LNCAP (cell line): ENCODE results near the gene CCNQ.

Source experiments
- CTCF ChIP-seq: fragments of 450-650 bp; IDR thresholded peaks from 2 replicates; pipeline ENCODE4 v1.5.1; 2017; ENCODE audit warnings: mild to moderate bottlenecking

The CCNQ gene

DNA sequence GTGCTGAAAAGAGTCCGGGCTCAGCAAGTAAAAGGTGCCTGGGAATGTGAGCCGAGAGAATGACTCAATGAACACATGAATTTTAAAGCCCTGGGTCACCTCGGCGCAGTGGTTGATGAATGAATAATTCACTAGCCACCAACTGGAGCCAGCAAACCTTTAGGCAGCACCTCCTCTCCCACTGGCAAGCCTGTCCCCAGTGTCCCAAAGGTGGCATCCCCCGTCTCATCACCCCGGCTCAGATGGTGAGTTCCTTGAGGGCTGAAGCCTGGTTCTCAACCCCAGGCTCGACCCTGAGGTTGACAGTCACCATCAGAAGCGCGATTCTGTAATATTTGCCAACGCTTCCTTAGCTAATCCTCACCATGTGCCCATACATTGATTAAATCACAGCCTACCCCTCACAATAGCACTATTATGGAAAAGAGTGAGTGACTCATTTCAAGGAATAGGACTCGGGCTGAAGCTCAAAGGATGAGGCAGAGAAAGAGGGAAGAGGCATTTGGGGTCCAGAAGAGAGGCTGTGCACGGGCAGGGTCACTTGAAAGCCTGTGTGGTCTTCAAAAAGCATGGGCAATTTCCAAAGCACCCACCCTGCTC, 2.7 kb upstream of the CCNQ start:
- TF ChIP-seq CTCF = no peak

GRCh38 chrX:153600921-153601320, 2.0 kb upstream of the CCNQ start:
- TF ChIP-seq CTCF = no peak

DNA sequence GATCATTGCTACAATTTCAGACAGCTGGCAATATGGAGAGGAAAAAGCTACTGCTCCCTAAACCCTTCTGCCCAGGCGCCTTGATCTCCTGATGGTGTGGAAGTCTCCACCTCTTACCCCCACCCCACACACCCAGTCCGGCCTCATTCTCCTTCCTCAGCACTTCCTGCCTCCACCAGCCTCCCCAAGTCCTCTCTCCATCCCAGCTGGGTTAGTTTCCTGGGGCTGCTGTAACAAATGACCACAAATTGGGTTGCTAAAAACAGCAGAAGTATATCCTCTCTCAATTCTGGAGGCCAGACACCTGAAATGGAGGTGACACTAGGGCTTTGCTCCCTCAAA, 1.1 kb upstream of the CCNQ start:
- TF ChIP-seq CTCF = no peak

DNA sequence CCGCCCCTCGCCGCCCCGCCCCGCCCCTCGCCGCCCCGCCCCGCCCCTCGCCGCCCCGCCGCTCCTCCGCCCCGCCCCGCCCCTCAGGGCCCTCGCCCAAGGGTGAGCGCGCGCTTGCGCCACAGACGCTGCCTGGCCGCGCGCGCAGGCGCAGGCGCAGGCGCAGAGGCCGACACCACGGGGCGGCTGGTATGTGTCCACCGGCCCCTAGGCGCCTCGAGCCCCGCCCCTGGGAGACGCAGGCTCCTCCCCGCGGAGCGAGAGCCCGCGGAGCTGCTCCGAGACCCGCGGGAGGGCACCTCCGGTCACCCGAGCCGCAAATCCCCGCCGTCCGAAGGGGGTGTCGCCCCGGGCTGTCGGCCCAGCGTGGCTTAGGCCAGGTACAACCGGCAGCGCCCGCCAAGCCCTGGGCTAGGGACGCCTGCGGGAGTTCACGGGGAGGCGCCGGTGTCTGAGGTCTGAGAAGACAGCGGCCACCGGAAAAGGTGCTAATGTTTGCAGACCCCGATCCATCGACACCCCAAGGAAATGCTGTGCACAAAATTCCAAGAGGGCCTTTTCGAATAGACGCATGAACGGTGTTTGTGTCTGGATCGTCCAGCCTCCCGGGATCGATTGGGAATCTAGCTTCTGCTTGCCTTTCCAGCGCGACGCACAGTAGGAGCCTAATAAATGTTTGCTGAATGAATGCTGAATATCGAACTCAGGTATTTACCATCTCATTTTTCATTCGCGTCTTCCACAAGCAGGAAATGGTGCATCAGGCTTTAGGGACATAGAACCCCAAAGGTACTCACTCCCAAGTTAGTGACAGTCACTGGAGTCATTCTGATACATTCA, 473 bp upstream of the CCNQ start:
- no peak for TF ChIP-seq CTCF

- no peak for TF ChIP-seq CTCF
Observed at GRCh38 chrX:153596981-153597750, 1.8 kb downstream of the CCNQ start.

DNA sequence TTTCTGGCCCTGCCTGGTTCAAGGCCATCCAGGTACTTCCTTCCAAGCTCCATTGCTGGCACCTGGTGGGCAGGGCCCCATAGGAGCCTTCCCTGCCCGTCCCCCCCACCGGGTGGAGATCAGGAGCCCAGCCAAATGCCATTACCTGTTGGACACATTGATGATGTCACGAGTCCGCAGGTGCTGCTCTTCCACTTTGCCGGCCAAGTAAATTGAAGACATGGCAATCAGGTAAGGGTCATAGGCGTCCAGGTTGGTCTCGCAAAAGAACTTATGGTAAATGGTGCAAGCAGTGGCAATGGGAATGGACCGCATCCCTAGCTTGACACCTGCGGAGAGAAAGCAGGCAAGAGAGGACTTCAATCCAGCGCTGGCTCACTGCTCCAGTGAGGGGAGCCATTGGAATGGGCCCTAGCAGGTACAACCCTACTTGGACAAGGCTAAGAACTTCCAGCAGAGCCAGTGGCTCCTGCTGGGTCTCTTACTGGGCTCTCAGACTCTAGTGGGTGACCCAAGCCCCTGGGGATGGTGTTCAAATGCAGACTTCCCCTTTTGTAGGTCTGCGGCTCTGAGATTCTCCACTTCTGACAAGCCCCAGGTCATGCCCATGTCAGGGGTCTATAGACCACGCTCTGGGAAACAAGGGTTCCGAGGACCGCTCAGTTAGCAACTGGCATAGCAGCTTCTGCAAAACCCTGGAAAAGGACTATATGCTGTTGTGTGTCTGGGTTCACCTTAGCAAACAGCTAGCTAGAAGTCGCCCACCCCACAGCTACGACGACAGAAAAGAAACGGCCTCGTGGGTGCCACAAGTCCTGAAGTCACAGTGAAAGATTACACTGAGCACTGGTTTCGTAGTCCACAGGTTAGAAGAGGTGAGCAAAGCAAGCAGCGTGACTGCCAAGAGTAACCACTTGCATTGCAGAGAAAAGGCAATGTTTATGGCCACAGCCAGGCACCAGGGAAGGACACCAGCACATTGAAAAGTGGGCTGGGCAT, 2.8 kb downstream of the CCNQ start:
- no peak for TF ChIP-seq CTCF

DNA sequence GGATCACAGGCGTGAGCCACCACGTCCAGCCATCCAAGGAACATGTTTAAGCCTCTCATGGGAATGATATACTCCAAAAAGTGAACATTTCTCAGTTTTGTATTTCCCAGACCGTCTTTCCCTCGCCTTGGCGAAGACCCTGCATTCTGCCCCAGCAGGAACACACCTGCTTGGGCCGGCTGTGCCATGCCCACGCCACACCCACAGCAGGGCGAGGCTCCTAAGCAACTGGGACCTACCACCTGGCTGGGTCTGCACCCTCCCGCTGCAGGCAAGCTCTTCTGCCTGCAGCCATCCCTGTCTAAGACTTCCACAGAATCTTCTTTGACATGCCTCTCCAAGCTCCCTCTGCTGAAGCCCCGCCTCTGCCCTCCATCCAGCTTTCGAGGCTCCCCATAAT, 3.6 kb downstream of the CCNQ start:
- no peak for TF ChIP-seq CTCF
